HL-60/S4 (cell line): Measurements from ENCODE around the gene FILIP1.
"Not testable (repeated sequence)": the region's sequence is repeated elsewhere in the genome, so short reads cannot be mapped to it uniquely, and the experiment has no call there.

Experiments
- in situ Hi-C: fragments of 300-500 bp; cut with MboI; formaldehyde crosslinking; loops from 2 replicates; pipeline ENCODE4 v1.14.3; 2022; ENCODE audit warnings: low sequenced_read_pairs

Gene FILIP1

GRCh38 chr6:75424618-75425548, 68.7 kb downstream of the FILIP1 start:
- in situ Hi-C loops = no loop called here

GRCh38 chr6:75423386-75423785, 70.2 kb downstream of the FILIP1 start:
- in situ Hi-C loops = no loop called here

GRCh38 chr6:75422024-75422639, 71.5 kb downstream of the FILIP1 start:
- in situ Hi-C loops = no loop called here

- in situ Hi-C loops = no loop called here
Observed at GRCh38 chr6:75421316-75422023, 72.1 kb downstream of the FILIP1 start.

GRCh38 chr6:75419980-75420379, 73.6 kb downstream of the FILIP1 start:
- in situ Hi-C loops = no loop called here

GRCh38 chr6:75419416-75419815, 74.2 kb downstream of the FILIP1 start:
- in situ Hi-C loops = no loop called here

- in situ Hi-C loops = no loop called here
Observed at GRCh38 chr6:75418233-75418632, 75.4 kb downstream of the FILIP1 start.

- in situ Hi-C loops = no loop called here
Observed at GRCh38 chr6:75416443-75416842, 77.2 kb downstream of the FILIP1 start.

GRCh38 chr6:75415804-75416203, 77.8 kb downstream of the FILIP1 start:
- in situ Hi-C loops = no loop called here

GRCh38 chr6:75414445-75415021, 79.1 kb downstream of the FILIP1 start:
- in situ Hi-C loops = no loop called here

GRCh38 chr6:75412969-75413662, 80.5 kb downstream of the FILIP1 start:
- in situ Hi-C loops = no loop called here

GRCh38 chr6:75410564-75410963, 83.0 kb downstream of the FILIP1 start:
- in situ Hi-C loops = not testable (repeated sequence)

- in situ Hi-C loops = no loop called here
Observed at GRCh38 chr6:75409928-75410327, 83.7 kb downstream of the FILIP1 start.

- in situ Hi-C loops = no loop called here
Observed at GRCh38 chr6:75409286-75409685, 84.3 kb downstream of the FILIP1 start.

- in situ Hi-C loops = no loop called here
Observed at GRCh38 chr6:75403563-75404080, 90.0 kb downstream of the FILIP1 start.

GRCh38 chr6:75402296-75402695, 91.3 kb downstream of the FILIP1 start:
- in situ Hi-C loops = no loop called here

- in situ Hi-C loops = no loop called here
Observed at GRCh38 chr6:75397656-75398465, 95.7 kb downstream of the FILIP1 start.

- in situ Hi-C loops = no loop called here
Observed at GRCh38 chr6:75397171-75397570, 96.4 kb downstream of the FILIP1 start.

GRCh38 chr6:75396005-75396800, 97.4 kb downstream of the FILIP1 start:
- in situ Hi-C loops = no loop called here
